Lower lobe of right lung (tissue), 2 donors: ENCODE measurements around the gene UCN2. TPM values are rescaled to one million over a fixed set of nuclear protein-coding genes. Genes with fewer than 3 reads are reported as not detected.

ENCODE experiments used
- ATAC-seq, 2 donors: fragments of 200-7000 bp; cut with Tn5 transposase; one replicate each; pipeline ENCODE4 v1.9.1; 2020 to 2022; ENCODE audit warnings: mild to moderate bottlenecking in 2 of 2, moderate library complexity in 2 of 2
- DNase-seq: peaks from one replicate; pipeline ENCODE4 v3.0.0-alpha.2; 2020
- H3K27ac ChIP-seq: fragments of 200-600 bp; one replicate; pipeline ENCODE4 v1.8.0; 2022
- H3K27me3 ChIP-seq: fragments of 200-600 bp; one replicate; pipeline ENCODE4 v1.8.0; 2022; ENCODE audit warnings: low read depth
- H3K36me3 ChIP-seq: fragments of 200-600 bp; one replicate; pipeline ENCODE4 v1.8.0; 2022; ENCODE audit warnings: mild to moderate bottlenecking
- H3K4me1 ChIP-seq: fragments of 200-600 bp; one replicate; pipeline ENCODE4 v1.8.0; 2022
- H3K4me3 ChIP-seq: fragments of 200-600 bp; one replicate; pipeline ENCODE4 v1.8.0; 2022; ENCODE audit warnings: mild to moderate bottlenecking
- H3K9me3 ChIP-seq: fragments of 200-600 bp; one replicate; pipeline ENCODE4 v1.8.0; 2022
- CTCF ChIP-seq: fragments of 200-600 bp; IDR thresholded peaks from one replicate; pipeline ENCODE4 v1.8.0; 2022; ENCODE audit warnings: antibody characterized with exemption, mild to moderate bottlenecking
- intact Hi-C: fragments of 100-400 bp; cut with DNase I; formaldehyde crosslinking; loops from one replicate; pipeline ENCODE4 v1.11.0; 2022
- microRNA-seq: library from miRNA; unstranded; fragments of <30 nt; microRNA quantifications from one replicate; pipeline ENCODE4 v1.2.0, GENCODE V29; 2020; ENCODE audit warnings: borderline number of aligned reads
- total RNA-seq: library from RNA; stranded (reverse); fragmentation: NEBNext Ultra II Directional; extraction: Animal tissue kit (Norgen Biotek cat#: 25700); gene quantifications from one replicate; pipeline ENCODE4 v1.2.1, GENCODE V29; 2021
- donor health status: DM: no; HTN: yes; CAD: no; lungs with severe emphysema.

UCN2 gene
- total RNA-seq, 1 donor from 2014 or later = 0.32 TPM

DNA sequence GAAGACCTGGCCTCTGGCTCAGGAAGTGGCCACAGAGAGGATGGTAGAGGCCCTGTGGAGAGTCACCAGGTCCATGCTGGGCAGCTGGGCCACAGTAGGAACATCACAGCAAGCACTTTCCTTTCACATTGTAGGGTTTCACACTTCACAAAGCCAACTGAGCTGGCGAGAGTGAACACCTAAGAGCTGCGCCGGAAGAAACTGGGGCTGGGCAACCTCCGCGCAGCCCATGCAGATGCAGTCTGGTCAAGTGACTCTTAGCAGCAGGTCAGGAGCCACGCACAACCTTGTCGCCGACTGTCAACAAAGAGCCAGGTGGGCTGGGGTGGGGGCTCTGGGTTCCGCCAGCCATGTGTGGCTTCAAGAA lies 44.3 kb downstream of the UCN2 start:
- Histone ChIP-seq H3K4me1 (no peaks in the 10 kb centered on the region), H3K4me3 (no peak overlapping the region), H3K36me3 (peaks cover 8% of the 10 kb centered on the region), H3K27ac (no peak overlapping the region), H3K9me3 (no peaks in the 10 kb centered on the region), H3K27me3 (no peaks in the 10 kb centered on the region)
- DNase-seq = no peak
- no peak for TF ChIP-seq CTCF
- no peak for ATAC-seq
- intact Hi-C loops = no loop called here

GRCh38 chr3:48518638-48519276 lies 44.8 kb downstream of the UCN2 start:
- DNase-seq (no peak), ATAC-seq (peak in 1 of 2 donors; percentile 31)
- H3K9me3 ChIP-seq = no peaks in the 10 kb centered on the region
- peaks cover 8% of the 10 kb centered on the region for H3K36me3 ChIP-seq
- H3K4me3 ChIP-seq = no peak overlapping the region
- no peaks in the 10 kb centered on the region for H3K27me3 ChIP-seq
- no peak for TF ChIP-seq CTCF
- intact Hi-C loops = no loop called here
- H3K4me1 ChIP-seq = no peaks in the 10 kb centered on the region
- no peak overlapping the region for H3K27ac ChIP-seq

DNA sequence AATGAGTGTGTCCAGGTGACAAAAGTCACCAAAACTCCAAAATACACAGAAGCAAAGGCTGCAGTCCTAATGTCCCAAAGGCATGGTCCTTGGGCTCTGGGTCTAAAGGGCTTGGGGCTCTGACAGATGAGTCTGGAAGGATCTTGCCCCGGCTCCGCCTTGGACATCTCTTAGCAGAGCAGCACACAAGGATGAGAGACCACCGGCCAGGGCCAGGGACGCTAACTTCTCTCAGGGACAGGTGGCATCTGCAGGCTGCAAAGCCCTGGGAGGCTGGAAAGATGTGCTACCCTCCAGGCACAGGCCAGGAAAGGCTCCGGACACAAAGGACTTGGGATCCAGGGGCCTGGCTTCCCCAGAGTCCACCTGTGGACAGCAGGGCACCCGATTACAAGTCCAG lies 45.5 kb downstream of the UCN2 start:
- intact Hi-C loops = no loop called here
- H3K36me3 ChIP-seq = peaks cover 8% of the 10 kb centered on the region
- ATAC-seq = peak in 1 of 2 donors; percentile 4
- H3K4me1 ChIP-seq = no peaks in the 10 kb centered on the region
- no peaks in the 10 kb centered on the region for H3K9me3 ChIP-seq
- no peak overlapping the region for H3K27ac ChIP-seq
- TF ChIP-seq CTCF = no peak
- no peaks in the 10 kb centered on the region for H3K27me3 ChIP-seq
- peak; percentile 23 for DNase-seq
- no peak overlapping the region for H3K4me3 ChIP-seq

DNA sequence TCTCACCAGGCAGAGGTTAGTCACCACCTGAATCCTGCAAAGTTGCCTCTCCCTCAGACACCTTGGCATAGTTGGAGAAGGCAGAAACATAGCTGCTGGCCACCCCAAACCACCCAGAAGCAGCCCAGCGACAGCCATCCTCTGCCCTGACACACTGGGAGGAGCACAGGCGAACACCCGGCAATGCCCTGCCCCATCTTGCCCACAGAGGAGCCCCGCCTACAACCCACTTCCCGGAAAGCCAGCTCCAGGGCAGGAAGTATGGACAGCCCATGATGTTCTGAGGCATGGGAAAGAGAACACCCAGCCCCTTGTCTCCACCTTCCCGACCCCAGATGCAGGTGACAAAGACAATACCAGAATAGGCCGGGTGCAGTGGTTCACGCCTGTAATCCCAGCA lies 47.0 kb downstream of the UCN2 start:
- ATAC-seq (no peak), DNase-seq (no peak)
- intact Hi-C loops = no loop called here

GRCh38 chr3:48514431-48515227 lies 49.0 kb downstream of the UCN2 start:
- intact Hi-C loops = no loop called here
- Histone ChIP-seq H3K9me3 (no peaks in the 10 kb centered on the region), H3K27ac (no peak overlapping the region), H3K36me3 (peaks cover 4% of the 10 kb centered on the region), H3K4me1 (no peaks in the 10 kb centered on the region), H3K4me3 (no peak overlapping the region), H3K27me3 (no peaks in the 10 kb centered on the region)
- ATAC-seq (no peak), DNase-seq (peak; percentile 6)
- no peak for TF ChIP-seq CTCF

More for the DNA sequence above, 47.0 kb downstream of the UCN2 start:
- Histone ChIP-seq H3K36me3 (peaks cover 8% of the 10 kb centered on the region), H3K4me3 (no peak overlapping the region), H3K27me3 (no peaks in the 10 kb centered on the region), H3K9me3 (no peaks in the 10 kb centered on the region), H3K4me1 (no peaks in the 10 kb centered on the region), H3K27ac (no peak overlapping the region)
- no peak for TF ChIP-seq CTCF

Small RNA genes lying within 50 kb of the gene (microRNA-seq; reads per million reads assigned to microRNA genes)
- not detected for gene MIR6823
- not detected for gene MIR711

Other genes starting within 250 kb of the UCN2 start
- not detected for gene SPINK8, start 230.1 kb downstream of the UCN2 start, total RNA-seq
- gene FBXW12, start 191.6 kb downstream of the UCN2 start, total RNA-seq = not detected
- gene PLXNB1, start 133.7 kb downstream of the UCN2 start, total RNA-seq = 94.3 TPM
- gene CCDC51, start 123.7 kb downstream of the UCN2 start, total RNA-seq = 8.6 TPM
- gene TMA7, start 123.5 kb downstream of the UCN2 start, total RNA-seq = 153 TPM
- 5.9 TPM for gene ATRIP, start 117.0 kb downstream of the UCN2 start, total RNA-seq
- 187 TPM for gene SHISA5, start 59.6 kb downstream of the UCN2 start, total RNA-seq
- gene PFKFB4, start 7.0 kb downstream of the UCN2 start, total RNA-seq = 12.9 TPM
- gene COL7A1, start 31.5 kb upstream of the UCN2 start, total RNA-seq = 2.6 TPM
- gene UQCRC1, start 45.9 kb upstream of the UCN2 start, total RNA-seq = 121 TPM
- not detected for gene TMEM89, start 58.0 kb upstream of the UCN2 start, total RNA-seq
- gene SLC26A6, start 71.7 kb upstream of the UCN2 start, total RNA-seq = 20.8 TPM
- gene CELSR3, start 99.1 kb upstream of the UCN2 start, total RNA-seq = 1.0 TPM
- gene NCKIPSD, start 122.1 kb upstream of the UCN2 start, total RNA-seq = 20.7 TPM
- 56.3 TPM for gene IP6K2, start 153.4 kb upstream of the UCN2 start, total RNA-seq